ENCODE data around the gene HSF2. TPM values are rescaled to one million over a fixed set of nuclear protein-coding genes. Genes with fewer than 3 reads are reported as not detected.

The HSF2 gene
- total and polyA plus RNA-seq, 10 of the 15 experiments (the other 5 are each of a cell fraction or from before 2014, with no cell fraction given) = 9.5 to 38.3 (median 16.8) TPM

GRCh38 chr6:122472022-122472340 lies 72.5 kb downstream of the HSF2 start (continued):
- TF ChIP-seq MLLT1 (IDR thresholded peaks at IDR 0.05) (no peak; the same call in 1 of the 2 replicates), STAT1 (conservative IDR thresholded peaks at IDR 0.05) (no peak), NR2C1 (IDR thresholded peaks at IDR 0.05) (no peak), E2F4 (IDR thresholded peaks at IDR 0.05; ENCODE audit: low read depth, low read length) (no peak), PAX5 (IDR thresholded peaks at IDR 0.05; ENCODE audit: borderline replicate concordance, low read depth, low read length) (no peak), NBN (IDR thresholded peaks at IDR 0.05) (no peak), CREB1 (IDR thresholded peaks at IDR 0.05; ENCODE audit: low read depth) (no peak), RAD51 (IDR thresholded peaks at IDR 0.05) (no peak), MTA2 (IDR thresholded peaks at IDR 0.05; ENCODE audit: low read depth) (no peak), ZBED1 (IDR thresholded peaks at IDR 0.05; ENCODE audit: borderline replicate concordance) (no peak), ZNF217 (IDR thresholded peaks at IDR 0.05) (no peak), ETV6 (conservative IDR thresholded peaks at IDR 0.05 in 1 of 2, IDR thresholded peaks at IDR 0.05 in 1 of 2; ENCODE audit: borderline replicate concordance in 1 of 2, low read depth in 1 of 2) (no peak), FOS (IDR thresholded peaks at IDR 0.05; ENCODE audit: borderline replicate concordance, extremely low read depth, insufficient read length) (no peak), NKRF (conservative IDR thresholded peaks at IDR 0.05) (0 out of 2 replicates have a peak, but pooled peaks have one; percentile 12), IKZF1 (conservative IDR thresholded peaks at IDR 0.05) (peak; percentile 34; the same call in 1 of the 2 replicates), NFXL1 (IDR thresholded peaks at IDR 0.05; ENCODE audit: borderline replicate concordance) (no peak), MEF2A (IDR thresholded peaks at IDR 0.05; ENCODE audit: insufficient read depth, low read depth, low read length) (no peak), FOXK2 (IDR thresholded peaks at IDR 0.05) (0 out of 2 replicates have a peak, but pooled peaks have one; percentile 0), CEBPZ (IDR thresholded peaks at IDR 0.05; ENCODE audit: low read depth, low read length) (no peak), TCF7 (IDR thresholded peaks at IDR 0.05; ENCODE audit: borderline replicate concordance) (no peak)
